MM.1S (cell line): ENCODE measurements around the gene SLC18A3.

ENCODE experiments used
- CTCF ChIP-seq: fragments of 300-600 bp; sonication (generic); IDR thresholded peaks from 2 replicates; pipeline ENCODE4 v1.5.1; 2016; ENCODE audit warnings: antibody characterized with exemption, low read length, mixed read lengths
- EZH2 ChIP-seq: fragments of 300-600 bp; sonication (generic); optimal IDR thresholded peaks from 2 replicates; pipeline ENCODE3; 2017; ENCODE audit warnings: low read depth, mild to moderate bottlenecking, antibody characterized with exemption, low read length, mixed read lengths
- EZH2phosphoT487 ChIP-seq: fragments of 300-600 bp; sonication (generic); IDR thresholded peaks from 2 replicates; pipeline ENCODE4 v1.6.1; 2018; ENCODE audit warnings: antibody characterized with exemption, low read length

DNA sequence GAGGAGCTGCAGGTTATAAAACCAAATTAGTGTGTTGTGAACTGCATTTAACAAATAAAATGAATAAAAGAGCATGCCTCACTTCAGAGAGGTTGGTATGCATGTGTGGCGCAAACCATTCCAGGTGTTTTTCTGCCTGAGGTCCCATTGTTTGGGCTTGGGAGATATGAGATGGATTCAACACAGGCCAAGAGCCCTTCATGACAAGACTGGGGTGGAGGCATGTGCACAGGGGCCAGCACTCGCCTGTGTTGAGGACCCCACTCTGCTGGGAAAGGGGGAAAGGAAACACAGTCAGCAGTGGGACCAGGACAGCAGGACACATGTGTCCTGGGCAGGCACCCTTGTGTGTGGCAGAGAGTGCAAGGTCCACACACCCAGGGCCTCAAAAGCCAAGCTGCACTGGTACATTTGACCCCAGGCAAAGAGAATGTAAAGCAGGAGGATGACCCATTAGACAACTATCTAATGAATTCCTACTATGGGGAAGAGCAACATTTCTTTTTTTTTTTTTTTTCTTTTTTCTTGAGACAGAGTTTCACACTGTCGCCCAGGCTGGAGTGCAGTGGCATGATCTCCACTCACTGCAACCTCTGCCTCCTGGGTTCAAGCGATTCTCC lies 9.2 kb upstream of the SLC18A3 start:
- no peak for TF ChIP-seq CTCF
- no peak for TF ChIP-seq EZH2phosphoT487
- TF ChIP-seq EZH2, result no peak
